ENCODE data around the gene PLEKHA8. TPM values are rescaled to one million over a fixed set of nuclear protein-coding genes. Genes with fewer than 3 reads are reported as not detected.

Gene PLEKHA8
- total RNA-seq, 1 donor from 2014 or later = 8.8 TPM

DNA sequence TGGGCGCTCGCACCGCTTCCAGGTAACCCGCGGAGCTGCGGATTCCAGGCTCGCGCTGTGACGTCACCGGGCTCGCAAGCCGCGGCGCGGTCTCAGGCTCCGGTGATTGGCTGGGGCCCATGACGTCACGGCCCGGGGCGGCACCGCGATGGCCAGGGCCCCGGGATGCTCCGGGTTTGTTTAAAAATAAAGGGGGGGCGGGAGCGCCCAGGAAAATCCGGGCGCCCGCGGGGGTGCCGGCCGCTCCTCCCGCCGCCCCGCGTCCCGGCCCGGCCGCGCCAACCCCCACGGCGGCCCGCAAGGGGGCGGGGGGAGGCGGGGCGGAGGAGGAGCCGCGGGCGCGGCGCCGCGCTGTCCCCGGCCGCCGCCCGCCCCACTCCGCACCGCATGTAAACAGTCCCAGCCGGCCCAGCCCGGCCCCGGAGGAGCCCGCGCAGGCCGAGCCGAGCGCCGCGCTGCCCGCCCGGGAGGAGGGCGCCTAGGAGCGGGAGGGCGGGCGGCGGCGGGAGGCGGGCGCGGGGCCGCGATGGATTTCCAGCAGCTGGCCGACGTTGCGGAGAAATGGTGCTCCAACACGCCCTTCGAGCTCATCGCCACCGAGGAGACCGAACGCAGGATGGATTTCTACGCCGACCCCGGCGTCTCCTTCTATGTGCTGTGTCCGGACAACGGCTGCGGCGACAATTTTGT is 106.5 kb downstream of the PLEKHA8 start, which contains the start of gene MTURN:
Gene MTURN (plus strand): TSS at position 376 of the 690 bp plus-strand sequence. CDS start 151 bp downstream, at position 527.
- H3K36me3 ChIP-seq = no peaks in the 10 kb centered on the region
- TF ChIP-seq CTCF (IDR thresholded peaks at IDR 0.05) = no peak
- peak within 1 kb of the TSS; percentile 92 for H3K4me3 ChIP-seq
- H3K4me1 ChIP-seq = peaks cover 39% of the 10 kb centered on the region
- ATAC-seq (peak; percentile 83 to 85), DNase-seq (peak; percentile 93)
- no peaks in the 10 kb centered on the region for H3K9me3 ChIP-seq
- no peaks in the 10 kb centered on the region for H3K27me3 ChIP-seq (ENCODE audit: low read depth)
- intact Hi-C loops (cut with DNase I) = no loop called here
- peak within 1 kb of the TSS; percentile 92 for H3K27ac ChIP-seq

- no peak for TF ChIP-seq CTCF (IDR thresholded peaks at IDR 0.05)
- intact Hi-C loops (cut with DNase I) = no loop called here
- peak; percentile 81 for DNase-seq
- Histone ChIP-seq H3K27me3 (ENCODE audit: low read depth) (no peaks in the 10 kb centered on the region), H3K36me3 (no peaks in the 10 kb centered on the region), H3K4me1 (peaks cover 42% of the 10 kb centered on the region), H3K9me3 (no peaks in the 10 kb centered on the region), H3K4me3 (peak overlapping the region; percentile 92), H3K27ac (peak overlapping the region; percentile 92)
- ATAC-seq = peak; percentile 70 to 80
These were observed 107.3 kb downstream of the PLEKHA8 start for GRCh38 chr7:30135301-30136116.

DNA sequence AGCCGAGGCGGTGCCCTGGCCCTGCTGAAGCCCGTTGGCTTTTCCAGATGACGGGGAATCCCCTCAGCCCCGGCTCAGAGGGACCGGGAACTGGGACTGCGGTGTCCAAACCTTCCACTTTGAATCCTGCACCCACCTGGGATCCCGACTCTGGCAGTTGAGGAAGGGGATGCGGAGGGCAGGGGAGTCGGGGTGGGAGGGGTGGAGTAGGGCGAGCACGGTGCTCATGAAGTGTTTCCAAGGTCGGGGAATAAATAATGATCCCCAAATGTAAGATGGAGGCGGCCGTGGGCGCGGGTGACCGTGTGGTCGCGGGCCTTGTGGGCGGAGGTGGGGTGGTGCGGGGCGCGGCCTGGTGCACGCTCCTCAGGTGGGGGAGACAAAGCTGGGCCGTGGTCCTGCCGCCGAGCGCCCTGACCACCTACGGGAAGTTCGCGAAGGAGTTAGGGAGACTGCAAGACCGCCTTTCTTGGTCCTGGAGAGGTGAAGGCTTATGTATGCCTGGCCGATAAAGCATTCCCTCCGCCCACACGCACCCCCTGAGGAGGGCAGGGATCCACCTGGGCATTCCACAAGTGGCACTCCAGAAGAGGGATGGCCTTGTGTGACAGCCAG is 108.0 kb downstream of the PLEKHA8 start:
- Histone ChIP-seq H3K4me1 (peaks cover 42% of the 10 kb centered on the region), H3K4me3 (peak overlapping the region; percentile 92), H3K27ac (peak overlapping the region; percentile 92), H3K36me3 (no peaks in the 10 kb centered on the region), H3K9me3 (no peaks in the 10 kb centered on the region), H3K27me3 (ENCODE audit: low read depth) (no peaks in the 10 kb centered on the region)
- DNase-seq (no peak), ATAC-seq (peak; percentile 8 to 37)
- intact Hi-C loops (cut with DNase I) = no loop called here
- no peak for TF ChIP-seq CTCF (IDR thresholded peaks at IDR 0.05)

DNA sequence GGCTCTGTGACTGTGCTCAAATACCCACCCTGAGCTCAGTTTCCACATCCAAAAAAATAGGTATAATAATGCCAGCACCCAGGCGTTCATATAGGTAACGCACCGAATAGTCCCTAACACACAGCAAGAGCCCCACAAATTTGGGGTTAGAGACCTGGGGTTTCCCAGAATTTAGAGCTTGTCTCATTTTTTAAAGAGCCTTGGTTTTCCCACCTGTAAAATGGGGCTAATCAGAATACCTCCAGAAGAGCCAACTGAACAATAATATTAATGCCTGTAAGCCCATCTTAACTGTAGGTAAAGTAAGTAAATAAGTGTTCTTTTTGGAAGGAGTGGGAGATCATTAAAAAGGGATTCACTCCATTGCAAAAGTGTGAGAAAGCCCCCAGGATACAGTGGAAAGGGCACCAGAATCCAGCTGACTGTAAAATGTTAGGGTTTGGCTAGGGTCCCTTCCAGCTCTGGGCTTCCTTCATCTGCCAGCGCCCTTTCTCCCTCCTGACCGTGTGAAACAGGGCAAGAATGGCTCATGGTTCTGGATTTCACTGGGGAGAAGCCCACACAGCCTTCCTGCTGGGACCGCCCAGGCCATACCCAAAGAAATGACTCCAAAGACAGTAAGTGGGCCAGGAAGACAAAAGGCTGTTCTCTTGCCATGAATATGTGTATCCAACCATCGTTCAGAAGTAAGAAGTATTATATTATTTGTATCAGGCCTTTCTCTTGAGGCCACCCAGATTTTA is 108.7 kb downstream of the PLEKHA8 start:
- intact Hi-C loops (cut with DNase I) = no loop called here
- H3K27ac ChIP-seq = peak overlapping the region; percentile 92
- ATAC-seq = no peak
- no peak for TF ChIP-seq CTCF (IDR thresholded peaks at IDR 0.05)
- peak overlapping the region; percentile 92 for H3K4me3 ChIP-seq
- no peak for DNase-seq
- H3K4me1 ChIP-seq = peaks cover 49% of the 10 kb centered on the region
- no peaks in the 10 kb centered on the region for H3K27me3 ChIP-seq (ENCODE audit: low read depth)
- no peaks in the 10 kb centered on the region for H3K9me3 ChIP-seq
- no peaks in the 10 kb centered on the region for H3K36me3 ChIP-seq

DNA sequence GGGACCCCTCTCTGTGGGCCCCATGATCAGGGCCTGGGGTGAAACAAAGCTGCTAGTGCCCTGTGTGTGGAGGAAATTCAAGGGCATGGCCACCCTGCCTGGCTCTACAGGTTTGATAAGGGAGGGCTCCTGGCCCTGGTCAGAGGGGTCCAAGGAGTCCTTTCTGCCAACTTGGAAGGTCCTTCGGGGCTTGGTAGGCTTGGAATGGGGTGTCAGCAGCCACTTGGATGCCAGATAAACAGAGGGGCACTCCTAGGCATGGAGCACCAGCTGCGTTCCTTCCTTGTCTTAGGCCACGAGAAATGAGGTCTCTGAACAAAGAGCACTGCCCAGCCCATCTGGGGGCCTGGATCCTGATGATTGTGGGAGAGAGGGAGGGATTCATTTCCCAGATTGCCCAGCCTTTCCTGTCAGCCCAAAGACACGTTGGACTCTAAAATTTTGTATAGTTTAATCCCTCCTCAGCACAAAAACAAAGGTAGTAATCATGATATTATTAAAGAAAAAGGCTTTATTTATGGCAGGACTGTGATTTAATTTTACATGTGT is 111.7 kb downstream of the PLEKHA8 start:
- peaks cover 69% of the 10 kb centered on the region for H3K4me1 ChIP-seq
- intact Hi-C loops (cut with DNase I) = no loop called here

More for the DNA sequence above, 111.7 kb downstream of the PLEKHA8 start:
- DNase-seq (no peak), ATAC-seq (no peak)
- H3K4me3 ChIP-seq = no peak overlapping the region
- H3K36me3 ChIP-seq = no peaks in the 10 kb centered on the region
- no peaks in the 10 kb centered on the region for H3K9me3 ChIP-seq
- no peak for TF ChIP-seq CTCF (IDR thresholded peaks at IDR 0.05)
- H3K27ac ChIP-seq = peak overlapping the region; percentile 56
- no peaks in the 10 kb centered on the region for H3K27me3 ChIP-seq (ENCODE audit: low read depth)

Data from lower lobe of right lung (tissue), 2 donors.